Measurements from ENCODE around the gene DCLK1.

GRCh38 chr13:35984287-35984686 lies 146.9 kb downstream of the DCLK1 start:
- no peak for TF ChIP-seq FOXA1 (IDR thresholded peaks at IDR 0.05)
- TF ChIP-seq, protein P1, sequence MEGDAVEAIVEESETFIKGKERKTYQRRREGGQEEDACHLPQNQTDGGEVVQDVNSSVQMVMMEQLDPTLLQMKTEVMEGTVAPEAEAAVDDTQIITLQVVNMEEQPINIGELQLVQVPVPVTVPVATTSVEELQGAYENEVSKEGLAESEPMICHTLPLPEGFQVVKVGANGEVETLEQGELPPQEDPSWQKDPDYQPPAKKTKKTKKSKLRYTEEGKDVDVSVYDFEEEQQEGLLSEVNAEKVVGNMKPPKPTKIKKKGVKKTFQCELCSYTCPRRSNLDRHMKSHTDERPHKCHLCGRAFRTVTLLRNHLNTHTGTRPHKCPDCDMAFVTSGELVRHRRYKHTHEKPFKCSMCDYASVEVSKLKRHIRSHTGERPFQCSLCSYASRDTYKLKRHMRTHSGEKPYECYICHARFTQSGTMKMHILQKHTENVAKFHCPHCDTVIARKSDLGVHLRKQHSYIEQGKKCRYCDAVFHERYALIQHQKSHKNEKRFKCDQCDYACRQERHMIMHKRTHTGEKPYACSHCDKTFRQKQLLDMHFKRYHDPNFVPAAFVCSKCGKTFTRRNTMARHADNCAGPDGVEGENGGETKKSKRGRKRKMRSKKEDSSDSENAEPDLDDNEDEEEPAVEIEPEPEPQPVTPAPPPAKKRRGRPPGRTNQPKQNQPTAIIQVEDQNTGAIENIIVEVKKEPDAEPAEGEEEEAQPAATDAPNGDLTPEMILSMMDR (IDR thresholded peaks at IDR 0.05; ENCODE audit: low read depth, low read length, missing input control) = no peak
- TF ChIP-seq TAF1 (conservative IDR thresholded peaks at IDR 0.05) = no peak
- TF ChIP-seq NR2F2 (IDR thresholded peaks at IDR 0.05) = no peak
- TF ChIP-seq RXRA (IDR thresholded peaks at IDR 0.05) = no peak
- TF ChIP-seq, protein P2, sequence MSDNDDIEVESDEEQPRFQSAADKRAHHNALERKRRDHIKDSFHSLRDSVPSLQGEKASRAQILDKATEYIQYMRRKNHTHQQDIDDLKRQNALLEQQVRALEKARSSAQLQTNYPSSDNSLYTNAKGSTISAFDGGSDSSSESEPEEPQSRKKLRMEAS (IDR thresholded peaks at IDR 0.05) = no peak
- no peak for TF ChIP-seq EGR1 (IDR thresholded peaks at IDR 0.05; ENCODE audit: low read depth in 2 of 2)
- TF ChIP-seq JUND (IDR thresholded peaks at IDR 0.05) = no peak
- TF ChIP-seq YY1 (IDR thresholded peaks at IDR 0.05) = no peak
- TF ChIP-seq, protein P3, sequence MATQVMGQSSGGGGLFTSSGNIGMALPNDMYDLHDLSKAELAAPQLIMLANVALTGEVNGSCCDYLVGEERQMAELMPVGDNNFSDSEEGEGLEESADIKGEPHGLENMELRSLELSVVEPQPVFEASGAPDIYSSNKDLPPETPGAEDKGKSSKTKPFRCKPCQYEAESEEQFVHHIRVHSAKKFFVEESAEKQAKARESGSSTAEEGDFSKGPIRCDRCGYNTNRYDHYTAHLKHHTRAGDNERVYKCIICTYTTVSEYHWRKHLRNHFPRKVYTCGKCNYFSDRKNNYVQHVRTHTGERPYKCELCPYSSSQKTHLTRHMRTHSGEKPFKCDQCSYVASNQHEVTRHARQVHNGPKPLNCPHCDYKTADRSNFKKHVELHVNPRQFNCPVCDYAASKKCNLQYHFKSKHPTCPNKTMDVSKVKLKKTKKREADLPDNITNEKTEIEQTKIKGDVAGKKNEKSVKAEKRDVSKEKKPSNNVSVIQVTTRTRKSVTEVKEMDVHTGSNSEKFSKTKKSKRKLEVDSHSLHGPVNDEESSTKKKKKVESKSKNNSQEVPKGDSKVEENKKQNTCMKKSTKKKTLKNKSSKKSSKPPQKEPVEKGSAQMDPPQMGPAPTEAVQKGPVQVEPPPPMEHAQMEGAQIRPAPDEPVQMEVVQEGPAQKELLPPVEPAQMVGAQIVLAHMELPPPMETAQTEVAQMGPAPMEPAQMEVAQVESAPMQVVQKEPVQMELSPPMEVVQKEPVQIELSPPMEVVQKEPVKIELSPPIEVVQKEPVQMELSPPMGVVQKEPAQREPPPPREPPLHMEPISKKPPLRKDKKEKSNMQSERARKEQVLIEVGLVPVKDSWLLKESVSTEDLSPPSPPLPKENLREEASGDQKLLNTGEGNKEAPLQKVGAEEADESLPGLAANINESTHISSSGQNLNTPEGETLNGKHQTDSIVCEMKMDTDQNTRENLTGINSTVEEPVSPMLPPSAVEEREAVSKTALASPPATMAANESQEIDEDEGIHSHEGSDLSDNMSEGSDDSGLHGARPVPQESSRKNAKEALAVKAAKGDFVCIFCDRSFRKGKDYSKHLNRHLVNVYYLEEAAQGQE (IDR thresholded peaks at IDR 0.05) = no peak
- TF ChIP-seq ZBTB33 (IDR thresholded peaks at IDR 0.05) = no peak
- TF ChIP-seq GABPA (IDR thresholded peaks at IDR 0.05 in 1 of 2, conservative IDR thresholded peaks at IDR 0.05 in 1 of 2) = no peak
